HG02943 (cell line): Measurements from ENCODE around the gene RET.

Source experiments
- ATAC-seq: cut with Tn5 transposase; IDR thresholded peaks from one replicate; pipeline ENCODE4 v1.9.1; 2021; ENCODE audit warnings: mild to moderate bottlenecking, low read depth, moderate library complexity; ENCODE audit not compliant: unreplicated experiment

RET gene

GRCh38 chr10:43044448-43044921, 32.4 kb upstream of the RET start:
- ATAC-seq, result no peak

- no peak for ATAC-seq
Observed at GRCh38 chr10:43044961-43045621, 31.8 kb upstream of the RET start.

- no peak for ATAC-seq
Observed at GRCh38 chr10:43045631-43046287, 31.1 kb upstream of the RET start.

- ATAC-seq, result no peak
Observed at GRCh38 chr10:43046288-43046991, 30.4 kb upstream of the RET start.

- no peak for ATAC-seq
Observed at GRCh38 chr10:43047288-43047970, 29.4 kb upstream of the RET start.

GRCh38 chr10:43048301-43049051, 28.4 kb upstream of the RET start:
- no peak for ATAC-seq

- no peak for ATAC-seq
Observed at GRCh38 chr10:43049081-43049551, 27.8 kb upstream of the RET start.

- no peak for ATAC-seq
Observed at GRCh38 chr10:43050011-43050410, 26.9 kb upstream of the RET start.

- no peak for ATAC-seq
Observed at GRCh38 chr10:43053825-43054224, 23.0 kb upstream of the RET start.

- no peak for ATAC-seq
Observed at GRCh38 chr10:43054593-43054992, 22.3 kb upstream of the RET start.

GRCh38 chr10:43055217-43055616, 21.7 kb upstream of the RET start:
- ATAC-seq, result no peak

GRCh38 chr10:43055991-43056567, 20.8 kb upstream of the RET start:
- no peak for ATAC-seq

- no peak for ATAC-seq
Observed at GRCh38 chr10:43056568-43057011, 20.3 kb upstream of the RET start.

GRCh38 chr10:43057231-43057711, 19.6 kb upstream of the RET start:
- ATAC-seq, result no peak

- no peak for ATAC-seq
Observed at GRCh38 chr10:43057831-43058340, 19.0 kb upstream of the RET start.

GRCh38 chr10:43058716-43059335, 18.0 kb upstream of the RET start:
- no peak for ATAC-seq

- ATAC-seq, result no peak
Observed at GRCh38 chr10:43059336-43059720, 17.5 kb upstream of the RET start.

- no peak for ATAC-seq
Observed at GRCh38 chr10:43059828-43060227, 17.0 kb upstream of the RET start.

- no peak for ATAC-seq
Observed at GRCh38 chr10:43060291-43060690, 16.6 kb upstream of the RET start.
